BJ (cell line): Measurements from ENCODE around the gene SLC30A7. TPM values are rescaled to one million over a fixed set of nuclear protein-coding genes. Genes with fewer than 3 reads are reported as not detected.

ENCODE experiments used
- CTCF ChIA-PET: fragments of 350-600 bp; formaldehyde crosslinking; extraction: SDS; loops from one replicate; lab custom pipeline; 2021; ENCODE audit warnings: antibody characterized with exemption, inconsistent platforms; lab: Yijun Ruan, JAX
- POLR2A ChIA-PET: fragments of 300-600 bp; sonication (Branson Sonifier 250); formaldehyde crosslinking; extraction: SDS; loops from one replicate; lab custom pipeline; 2021; ENCODE audit warnings: antibody characterized with exemption; lab: Charles Lee
- DNase-seq: peaks from one replicate; pipeline ENCODE4 v3.0.0-alpha.2; 2011; ENCODE audit warnings: low read depth
- H3K27me3 ChIP-seq: 2 replicates; pipeline ENCODE4 v1.6.0; 2011; ENCODE audit warnings: low read length; ENCODE audit not compliant: control insufficient read depth, insufficient read depth
- H3K36me3 ChIP-seq: 2 replicates; pipeline ENCODE4 v1.5.1; 2011; ENCODE audit warnings: low read length; ENCODE audit not compliant: control insufficient read depth, insufficient read depth
- H3K4me3 ChIP-seq: 2 replicates; pipeline ENCODE4 v1.5.1; 2011; ENCODE audit warnings: low read depth, mild to moderate bottlenecking, control low read depth, low read length
- CTCF ChIP-seq: IDR thresholded peaks from 2 replicates; pipeline ENCODE4 v1.5.1; 2011; ENCODE audit warnings: low read depth, mild to moderate bottlenecking, control low read depth, inconsistent platforms, low read length, moderate library complexity; ENCODE audit not compliant: insufficient read depth
- polyA plus RNA-seq: library from polyadenylated mRNA; depleted of rRNA; stranded (reverse); fragments of >200 nt; gene quantifications from 2 replicates; pipeline ENCODE4 v1.2.3, GENCODE V29; 2011

The SLC30A7 gene
- polyA plus RNA-seq, 1 experiment = 4.6 TPM

- no peak for DNase-seq
- CTCF ChIA-PET = no interaction called here
- no peaks in the 10 kb centered on the region for H3K36me3 ChIP-seq
- POLR2A ChIA-PET = no interaction called here
- H3K4me3 ChIP-seq = no peak overlapping the region
- H3K27me3 ChIP-seq = no peaks in the 10 kb centered on the region; the same call in 1 of the 2 replicates
- TF ChIP-seq CTCF = no peak
Observed at GRCh38 chr1:100860397-100860991, 35.4 kb upstream of the SLC30A7 start.

- CTCF ChIA-PET = no interaction called here
Observed at GRCh38 chr1:100861379-100861778, 34.5 kb upstream of the SLC30A7 start.

GRCh38 chr1:100862591-100862990, 33.3 kb upstream of the SLC30A7 start:
- TF ChIP-seq CTCF = no peak
- CTCF ChIA-PET = interaction anchor here (0.7 to 2.6 kb wide), 8 partner anchors 8 to 404 kb away, joined by 3 to 23 read pairs (median 4); no protein-coding TSS in a partner anchor
- Histone ChIP-seq H3K4me3 (no peak overlapping the region), H3K36me3 (no peaks in the 10 kb centered on the region), H3K27me3 (no peaks in the 10 kb centered on the region; the same call in 1 of the 2 replicates)
- POLR2A ChIA-PET = no interaction called here
- DNase-seq = peak; percentile 51

More at GRCh38 chr1:100861379-100861778, 34.5 kb upstream of the SLC30A7 start:
- H3K4me3 ChIP-seq = no peak overlapping the region
- H3K36me3 ChIP-seq = no peaks in the 10 kb centered on the region
- H3K27me3 ChIP-seq = no peaks in the 10 kb centered on the region; the same call in 1 of the 2 replicates
- no peak for TF ChIP-seq CTCF
- no peak for DNase-seq
- POLR2A ChIA-PET = no interaction called here

GRCh38 chr1:100866041-100866900, 29.6 kb upstream of the SLC30A7 start:
- Histone ChIP-seq H3K4me3 (no peak overlapping the region), H3K36me3 (no peaks in the 10 kb centered on the region), H3K27me3 (no peaks in the 10 kb centered on the region; the same call in 1 of the 2 replicates)
- TF ChIP-seq CTCF = peak; percentile 48
- ChIA-PET POLR2A (no interaction called here), CTCF (interaction anchor here (0.8 to 6.2 kb wide), 9 partner anchors 17 to 406 kb away, joined by 3 to 85 read pairs (median 5); partner anchors contain the start of gene GPR88)
- no peak for DNase-seq

- DNase-seq = no peak
- TF ChIP-seq CTCF = no peak
- no peaks in the 10 kb centered on the region for H3K36me3 ChIP-seq
- no peaks in the 10 kb centered on the region; the same call in 1 of the 2 replicates for H3K27me3 ChIP-seq
- no peak overlapping the region for H3K4me3 ChIP-seq
- CTCF ChIA-PET = interaction anchor here (0.8 to 6.2 kb wide), 10 partner anchors 9 to 407 kb away, joined by 3 to 85 read pairs (median 5); partner anchors contain the start of gene GPR88
- POLR2A ChIA-PET = no interaction called here
Observed at GRCh38 chr1:100866901-100867206, 29.0 kb upstream of the SLC30A7 start.
